Breast epithelium (tissue), 4 donors: ENCODE measurements around the gene LSM3. TPM values are rescaled to one million over a fixed set of nuclear protein-coding genes. Genes with fewer than 3 reads are reported as not detected.

Experiments used
- DNase-seq, 2 donors: peaks; one replicate each; pipeline ENCODE4 v3.0.0-alpha.2; 2019; ENCODE audit warnings: low spot score in 2 of 2
- H3K27ac ChIP-seq, 2 donors: fragments of 200-600 bp; sonication (generic) in 1 of 2; one replicate each; pipeline ENCODE4 v1.5.1; 2016 to 2019; ENCODE audit warnings: mild to moderate bottlenecking in 1 of 2
- H3K27me3 ChIP-seq, 2 donors: fragments of 200-600 bp; sonication (generic) in 1 of 2; one replicate each; pipeline versions ENCODE4 v1.5.1 to v1.6.0; 2017 to 2019; ENCODE audit warnings: control low read depth in 1 of 2, mild to moderate bottlenecking in 1 of 2
- H3K36me3 ChIP-seq: fragments of 200-600 bp; one replicate; pipeline ENCODE4 v1.5.1; 2019
- H3K4me1 ChIP-seq, 2 donors: fragments of 200-600 bp; sonication (generic); one replicate each; pipeline ENCODE4 v1.5.1; 2016 to 2019; ENCODE audit warnings: control low read depth in 1 of 2
- H3K4me3 ChIP-seq, 3 donors: fragments of 200-600 bp; sonication (generic); 1 replicate in 2 of 3; 2 replicates in 1 of 3; pipeline ENCODE4 v1.5.1; 2016 to 2019; ENCODE audit warnings: mild to moderate bottlenecking in 3 of 3, moderate library complexity in 2 of 3
- H3K9me3 ChIP-seq, 2 donors: fragments of 200-600 bp; sonication (generic) in 1 of 2; one replicate each; pipeline ENCODE4 v1.5.1; 2016 to 2019; ENCODE audit warnings: control low read depth in 1 of 2
- CTCF ChIP-seq, 3 donors: fragments of 450-650 bp; IDR thresholded peaks; one replicate each; pipeline ENCODE4 v1.5.1; 2016 to 2017; ENCODE audit warnings: antibody characterized with exemption in 3 of 3, mild to moderate bottlenecking in 3 of 3, moderate library complexity in 3 of 3
- POLR2A ChIP-seq: fragments of 450-650 bp; IDR thresholded peaks from one replicate; pipeline ENCODE4 v1.6.1; 2016; ENCODE audit warnings: antibody characterized with exemption, mild to moderate bottlenecking, moderate library complexity
- POLR2AphosphoS5 ChIP-seq, 3 donors: sonication (generic); formaldehyde crosslinking; IDR thresholded peaks; one replicate each; pipeline ENCODE4 v1.6.1; 2017; ENCODE audit warnings: antibody characterized with exemption in 3 of 3
- intact Hi-C: fragments of 100-400 bp; cut with DNase I; formaldehyde crosslinking; loops from one replicate; pipeline ENCODE4 v1.15.1; 2023; ENCODE audit warnings: low total_unique reads
- total RNA-seq, 3 donors: library from RNA; depleted of rRNA; stranded (reverse); fragments of >200 nt; gene quantifications; one replicate each; pipeline ENCODE4 v1.1.0, GENCODE V29; 2016

LSM3 gene
- total RNA-seq, 3 donors from 2014 or later: 10.5 to 11.5 (median 11.5) TPM

DNA sequence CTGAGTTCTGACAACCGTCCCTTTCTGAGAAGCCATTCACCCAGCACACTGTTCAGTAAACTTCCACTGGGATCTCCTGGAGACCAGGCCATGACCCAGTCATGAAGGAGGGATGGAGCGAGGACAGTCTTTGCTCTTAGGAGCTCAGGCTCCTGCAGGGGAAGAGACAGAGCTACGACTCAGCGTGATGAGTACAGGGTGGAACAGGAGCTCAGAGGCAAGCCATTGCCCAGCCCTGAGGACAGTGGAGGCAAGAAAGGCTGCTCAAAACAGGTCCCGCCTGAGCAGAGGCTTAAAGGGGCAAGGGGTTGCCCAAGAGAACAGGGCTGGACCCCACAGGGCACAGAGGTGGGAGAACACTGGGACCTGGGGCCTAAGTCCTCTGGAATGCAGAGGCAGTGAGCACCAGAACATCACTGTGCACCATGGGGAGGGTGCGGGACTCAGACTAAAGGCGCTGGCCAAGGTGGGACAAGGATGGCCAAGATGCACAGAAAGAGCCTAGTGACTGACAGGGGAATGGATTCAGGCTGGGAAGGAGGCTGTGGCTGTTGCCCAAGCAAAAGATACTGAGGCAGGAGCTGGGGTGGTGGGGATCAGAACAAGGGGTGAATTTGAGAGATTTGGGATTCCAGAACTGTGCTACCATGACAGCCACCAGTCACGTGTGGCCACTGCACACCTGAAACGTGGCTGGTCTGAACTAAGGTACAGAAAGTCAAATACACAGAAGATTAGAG lies 28.0 kb upstream of the LSM3 start:
- DNase-seq: no peak
- H3K9me3 ChIP-seq: no peaks in the 10 kb centered on the region
- H3K4me1 ChIP-seq: peaks cover under 1 to 2% of the 10 kb centered on the region in 2 donors
- no peaks in the 10 kb centered on the region for H3K27me3 ChIP-seq
- no peak overlapping the region for H3K27ac ChIP-seq
- H3K36me3 ChIP-seq: no peaks in the 10 kb centered on the region
- H3K4me3 ChIP-seq: no peak overlapping the region
- intact Hi-C loops: no loop called here
- TF ChIP-seq CTCF (IDR thresholded peaks at IDR 0.05) (no peak), POLR2AphosphoS5 (IDR thresholded peaks at IDR 0.05) (no peak), POLR2A (no peak)

DNA sequence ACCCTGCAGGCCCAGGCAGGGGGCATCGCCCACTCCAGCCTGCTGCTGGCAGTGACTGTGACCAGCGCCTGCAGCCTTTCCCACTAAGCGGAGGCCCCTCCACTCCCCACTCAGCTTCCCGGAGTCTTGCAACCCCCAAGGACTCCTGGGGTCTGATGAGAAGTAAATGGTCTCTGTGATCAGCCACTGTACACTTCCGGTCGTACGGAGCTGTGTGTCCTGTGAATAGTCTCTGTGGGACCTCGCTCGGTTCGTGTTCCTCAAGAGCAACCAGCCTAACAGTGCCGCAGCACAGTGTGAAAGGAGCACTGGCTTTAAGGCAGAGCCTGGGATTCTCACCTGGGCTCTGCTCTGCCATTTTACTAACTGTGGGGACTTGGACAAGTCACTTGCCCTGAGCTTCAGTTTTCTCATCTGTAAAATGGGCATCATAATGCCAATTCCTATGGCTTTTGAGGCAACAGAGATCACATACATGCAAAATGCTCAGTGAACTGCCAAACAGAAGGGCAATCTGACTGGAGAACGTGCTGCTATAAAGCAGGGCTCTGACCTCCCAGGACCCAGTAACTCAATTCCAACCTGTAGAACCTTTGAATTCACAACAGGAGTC lies 27.0 kb upstream of the LSM3 start:
- no peaks in the 10 kb centered on the region for H3K4me1 ChIP-seq

GRCh38 chr3:14152233-14152962 lies 26.2 kb upstream of the LSM3 start:
- H3K36me3 ChIP-seq: no peaks in the 10 kb centered on the region
- no peak overlapping the region for H3K4me3 ChIP-seq
- TF ChIP-seq CTCF (IDR thresholded peaks at IDR 0.05): no peak
- no peak for TF ChIP-seq POLR2AphosphoS5 (IDR thresholded peaks at IDR 0.05)
- TF ChIP-seq POLR2A: no peak
- no peaks in the 10 kb centered on the region for H3K9me3 ChIP-seq
- no peaks in the 10 kb centered on the region for H3K27me3 ChIP-seq
- no peak overlapping the region for H3K27ac ChIP-seq
- intact Hi-C loops: no loop called here
- H3K4me1 ChIP-seq: no peaks in the 10 kb centered on the region
- DNase-seq: no peak

More for the DNA sequence above, 27.0 kb upstream of the LSM3 start:
- intact Hi-C loops: no loop called here
- H3K27me3 ChIP-seq: no peaks in the 10 kb centered on the region
- no peak overlapping the region for H3K27ac ChIP-seq
- no peaks in the 10 kb centered on the region for H3K9me3 ChIP-seq
- DNase-seq: no peak
- no peak overlapping the region for H3K4me3 ChIP-seq
- no peaks in the 10 kb centered on the region for H3K36me3 ChIP-seq
- TF ChIP-seq POLR2A (no peak), CTCF (IDR thresholded peaks at IDR 0.05) (no peak), POLR2AphosphoS5 (IDR thresholded peaks at IDR 0.05) (no peak)

GRCh38 chr3:14152963-14153355 lies 25.7 kb upstream of the LSM3 start:
- H3K27me3 ChIP-seq: no peaks in the 10 kb centered on the region
- TF ChIP-seq POLR2AphosphoS5 (IDR thresholded peaks at IDR 0.05) (no peak), CTCF (IDR thresholded peaks at IDR 0.05) (no peak), POLR2A (no peak)
- H3K9me3 ChIP-seq: no peaks in the 10 kb centered on the region
- no peak overlapping the region for H3K27ac ChIP-seq
- H3K4me1 ChIP-seq: no peaks in the 10 kb centered on the region
- no peak for DNase-seq
- H3K36me3 ChIP-seq: peaks cover 4% of the 10 kb centered on the region
- no peak overlapping the region for H3K4me3 ChIP-seq
- intact Hi-C loops: no loop called here

DNA sequence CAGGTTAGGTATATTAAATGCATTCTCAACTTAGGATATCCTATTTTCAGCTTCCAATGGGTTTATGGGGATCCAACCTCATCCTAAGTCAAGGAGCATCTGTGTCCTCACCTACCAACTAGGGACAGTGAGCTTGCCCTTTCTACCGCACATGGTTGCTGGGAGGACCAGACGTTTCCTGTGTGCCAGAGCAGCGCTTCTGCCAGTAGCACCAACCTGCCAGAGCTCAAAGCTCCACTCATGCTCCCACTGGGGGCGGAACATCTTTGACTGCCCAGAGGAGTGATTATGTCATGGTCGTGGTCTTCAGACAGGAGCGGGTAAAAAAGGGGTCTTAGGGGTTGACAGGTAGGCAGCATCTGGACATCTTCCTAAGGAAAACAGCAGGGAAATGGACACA lies 25.0 kb upstream of the LSM3 start:
- Histone ChIP-seq H3K4me3 (no peak overlapping the region), H3K27ac (no peak overlapping the region), H3K27me3 (no peaks in the 10 kb centered on the region), H3K36me3 (peaks cover 9% of the 10 kb centered on the region), H3K9me3 (no peaks in the 10 kb centered on the region), H3K4me1 (no peaks in the 10 kb centered on the region)
- DNase-seq: no peak
- intact Hi-C loops: no loop called here
- TF ChIP-seq CTCF (IDR thresholded peaks at IDR 0.05): no peak
- TF ChIP-seq POLR2AphosphoS5 (IDR thresholded peaks at IDR 0.05): no peak
- no peak for TF ChIP-seq POLR2A
